Astrocyte (in vitro differentiated cells and primary cell): ENCODE measurements around the gene SLCO3A1. TPM values are rescaled to one million over a fixed set of nuclear protein-coding genes. Genes with fewer than 3 reads are reported as not detected.

Experiments
- DNase-seq: peaks from one replicate; pipeline ENCODE4 v3.0.0-alpha.2; 2010; ENCODE audit warnings: low read depth
- FAIRE-seq: peaks from 2 replicates; lab custom pipeline; 2011; peaks lifted over from hg19 to GRCh38; lab: Jason Lieb, UNC
- H2AFZ ChIP-seq: 2 replicates; pipeline ENCODE4 v1.6.0; 2012; ENCODE audit warnings: low read depth, low read length, inconsistent platforms
- H3K27ac ChIP-seq: 2 replicates; pipeline ENCODE4 v1.5.1; 2011; ENCODE audit warnings: low read depth, low read length, inconsistent platforms
- H3K27me3 ChIP-seq: 2 replicates; pipeline ENCODE4 v1.6.0; 2011; ENCODE audit warnings: low read length, inconsistent platforms; ENCODE audit not compliant: insufficient read depth
- H3K36me3 ChIP-seq: 2 replicates; pipeline ENCODE4 v1.5.1; 2011; ENCODE audit warnings: low read length, inconsistent platforms; ENCODE audit not compliant: insufficient read depth
- H3K4me1 ChIP-seq: 2 replicates; pipeline ENCODE4 v1.5.1; 2011; ENCODE audit warnings: low read length, inconsistent platforms; ENCODE audit not compliant: insufficient read depth
- H3K4me2 ChIP-seq: 2 replicates; pipeline ENCODE4 v1.6.0; 2012; ENCODE audit warnings: low read length, inconsistent platforms
- H3K4me3 ChIP-seq: 2 replicates; pipeline ENCODE4 v1.5.1; 2011; ENCODE audit warnings: low read depth, mild to moderate bottlenecking, low read length, inconsistent platforms; ENCODE audit not compliant: insufficient read depth
- H3K79me2 ChIP-seq: 2 replicates; pipeline ENCODE4 v1.6.0; 2012; ENCODE audit warnings: mild to moderate bottlenecking, low read length, inconsistent platforms; ENCODE audit not compliant: insufficient read depth
- H3K9ac ChIP-seq: 2 replicates; pipeline ENCODE4 v1.6.0; 2012; ENCODE audit warnings: mild to moderate bottlenecking, low read length, inconsistent platforms
- H3K9me3 ChIP-seq: 2 replicates; pipeline ENCODE4 v1.5.1; 2012; ENCODE audit warnings: low read depth, mild to moderate bottlenecking, low read length, inconsistent platforms; ENCODE audit not compliant: insufficient read depth
- H4K20me1 ChIP-seq: 2 replicates; pipeline ENCODE4 v1.6.0; 2012; ENCODE audit warnings: low read length, inconsistent platforms; ENCODE audit not compliant: insufficient read depth
- H3K27ac Mint-ChIP-seq: one replicate; pipeline ENCODE4 v1.8.0; 2021; ENCODE audit warnings: mild to moderate bottlenecking, mixed read lengths; ENCODE audit not compliant: unreplicated experiment
- H3K27me3 Mint-ChIP-seq: one replicate; pipeline ENCODE4 v1.8.0; 2021; ENCODE audit warnings: low read depth, mixed read lengths; ENCODE audit not compliant: unreplicated experiment
- H3K36me3 Mint-ChIP-seq: one replicate; pipeline ENCODE4 v1.8.0; 2021; ENCODE audit warnings: low read depth, mixed read lengths; ENCODE audit not compliant: unreplicated experiment
- H3K4me1 Mint-ChIP-seq: one replicate; pipeline ENCODE4 v1.8.0; 2021; ENCODE audit warnings: low read depth, mixed read lengths; ENCODE audit not compliant: unreplicated experiment
- H3K4me3 Mint-ChIP-seq: one replicate; pipeline ENCODE4 v1.8.0; 2021; ENCODE audit warnings: mild to moderate bottlenecking, moderate library complexity, mixed read lengths; ENCODE audit not compliant: unreplicated experiment
- H3K9me3 Mint-ChIP-seq: one replicate; pipeline ENCODE4 v1.8.0; 2021; ENCODE audit warnings: mild to moderate bottlenecking, mixed read lengths; ENCODE audit not compliant: unreplicated experiment
- CTCF ChIP-seq: IDR thresholded peaks from 2 replicates; pipeline ENCODE4 v1.5.1; 2011; ENCODE audit warnings: low read depth, mild to moderate bottlenecking, inconsistent platforms, low read length, moderate library complexity; ENCODE audit not compliant: insufficient read depth
- EZH2 ChIP-seq: IDR thresholded peaks from 2 replicates; pipeline ENCODE4 v1.6.1; 2012; ENCODE audit warnings: mild to moderate bottlenecking, low read length, inconsistent platforms; ENCODE audit not compliant: insufficient read depth
- total RNA-seq: library from RNA; stranded (reverse); gene quantifications from 2 replicates; pipeline ENCODE4 v1.2.1, GENCODE V29; 2021

The SLCO3A1 gene
- total RNA-seq, 1 donor from 2014 or later, result 9.4 TPM

- Mint-ChIP-seq H3K27ac (no peak overlapping the region), H3K9me3 (no peaks in the 10 kb centered on the region), H3K4me3 (no peak overlapping the region), H3K36me3 (no peaks in the 10 kb centered on the region), H3K27me3 (peaks cover 6% of the 10 kb centered on the region), H3K4me1 (no peaks in the 10 kb centered on the region)
- no peak for TF ChIP-seq CTCF
- TF ChIP-seq EZH2, result no peak
- no peaks in the 10 kb centered on the region for H3K4me1 ChIP-seq
- no peak overlapping the region for H3K4me2 ChIP-seq
- H3K79me2 ChIP-seq, result no peaks in the 10 kb centered on the region
- no peak overlapping the region for H3K4me3 ChIP-seq
- H2AFZ ChIP-seq, result no peak overlapping the region
- H4K20me1 ChIP-seq, result no peaks in the 10 kb centered on the region
- DNase-seq (no peak), FAIRE-seq (no peak)
- H3K36me3 ChIP-seq, result no peaks in the 10 kb centered on the region
- H3K27ac ChIP-seq, result no peak overlapping the region
- no peak overlapping the region for H3K9ac ChIP-seq
- no peaks in the 10 kb centered on the region for H3K27me3 ChIP-seq
- no peaks in the 10 kb centered on the region for H3K9me3 ChIP-seq
Measured at GRCh38 chr15:91876187-91876586, 22.7 kb downstream of the SLCO3A1 start.

- Histone ChIP-seq H3K9me3 (no peaks in the 10 kb centered on the region), H3K4me3 (no peak overlapping the region), H2AFZ (no peak overlapping the region), H3K27ac (no peak overlapping the region), H3K79me2 (peaks cover 3% of the 10 kb centered on the region), H3K36me3 (no peaks in the 10 kb centered on the region), H3K9ac (no peak overlapping the region), H3K4me2 (no peak overlapping the region), H3K27me3 (no peaks in the 10 kb centered on the region), H3K4me1 (no peaks in the 10 kb centered on the region), H4K20me1 (no peaks in the 10 kb centered on the region)
- DNase-seq, result no peak
- no peak for FAIRE-seq
- peaks cover 6% of the 10 kb centered on the region for H3K27me3 Mint-ChIP-seq
- H3K4me1 Mint-ChIP-seq, result peaks cover 3% of the 10 kb centered on the region
- no peak overlapping the region for H3K4me3 Mint-ChIP-seq
- H3K9me3 Mint-ChIP-seq, result no peaks in the 10 kb centered on the region
- no peak overlapping the region for H3K27ac Mint-ChIP-seq
- H3K36me3 Mint-ChIP-seq, result no peaks in the 10 kb centered on the region
- TF ChIP-seq CTCF, result no peak
- TF ChIP-seq EZH2, result no peak
Measured at GRCh38 chr15:91878319-91878870, 24.9 kb downstream of the SLCO3A1 start.

- Histone ChIP-seq H3K27ac (no peak overlapping the region), H3K36me3 (no peaks in the 10 kb centered on the region), H3K4me3 (no peak overlapping the region), H3K4me2 (no peak overlapping the region), H4K20me1 (no peaks in the 10 kb centered on the region), H3K4me1 (no peaks in the 10 kb centered on the region), H3K9ac (no peak overlapping the region), H3K27me3 (no peaks in the 10 kb centered on the region), H3K79me2 (peaks cover 3% of the 10 kb centered on the region), H2AFZ (no peak overlapping the region), H3K9me3 (no peaks in the 10 kb centered on the region)
- DNase-seq, result no peak
- TF ChIP-seq CTCF (no peak), EZH2 (no peak)
- Mint-ChIP-seq H3K9me3 (no peaks in the 10 kb centered on the region), H3K36me3 (no peaks in the 10 kb centered on the region), H3K27me3 (peaks cover 6% of the 10 kb centered on the region), H3K4me3 (no peak overlapping the region), H3K4me1 (peaks cover 3% of the 10 kb centered on the region), H3K27ac (no peak overlapping the region)
- no peak for FAIRE-seq
Measured at GRCh38 chr15:91879158-91879557, 25.6 kb downstream of the SLCO3A1 start.
